GOT3 (cell line): Measurements from ENCODE around the gene TRAPPC3.

Experiments
- DNase-seq: peaks from one replicate; lab custom pipeline; 2025; ENCODE audit warnings: mixed read lengths; lab: John Stamatoyannopoulos, UW

TRAPPC3 gene

GRCh38 chr1:36126005-36126716, 23.1 kb downstream of the TRAPPC3 start:
- no peak for DNase-seq

GRCh38 chr1:36125129-36125991, 23.9 kb downstream of the TRAPPC3 start, which contains the start of gene COL8A2:
Gene COL8A2 (minus strand): TSS chr1:36125222. CDS start chr1:36100242, 24,980 bp downstream.
- no peak for DNase-seq

GRCh38 chr1:36124404-36125128, 24.7 kb downstream of the TRAPPC3 start:
- DNase-seq = no peak

GRCh38 chr1:36123356-36123755, 25.9 kb downstream of the TRAPPC3 start:
- no peak for DNase-seq

- no peak for DNase-seq
Measured at GRCh38 chr1:36122062-36123030, 26.9 kb downstream of the TRAPPC3 start.

GRCh38 chr1:36119456-36119855, 29.8 kb downstream of the TRAPPC3 start:
- no peak for DNase-seq

GRCh38 chr1:36118447-36119204, 30.7 kb downstream of the TRAPPC3 start:
- DNase-seq = no peak

GRCh38 chr1:36116901-36117300, 32.4 kb downstream of the TRAPPC3 start:
- DNase-seq = no peak

DNA sequence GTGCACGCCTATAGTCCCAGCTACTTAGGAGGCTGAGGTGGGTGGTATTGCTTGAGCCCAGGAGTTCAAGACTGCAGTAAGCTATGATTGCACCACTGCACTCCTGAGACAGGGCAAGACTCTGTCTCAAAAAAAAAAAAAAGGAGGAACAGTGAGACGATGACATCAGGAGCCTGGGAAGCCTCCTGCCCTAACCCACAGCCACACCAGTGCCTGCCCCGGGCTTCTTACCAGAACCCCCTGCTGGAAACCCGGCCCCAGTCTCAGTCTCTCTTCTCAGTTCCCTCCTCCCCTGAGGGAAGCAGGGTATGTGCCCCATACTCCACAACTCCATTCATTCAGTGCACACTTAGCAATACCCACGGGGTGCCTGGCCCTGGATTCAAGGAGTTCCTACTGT, 33.4 kb downstream of the TRAPPC3 start:
- no peak for DNase-seq

DNA sequence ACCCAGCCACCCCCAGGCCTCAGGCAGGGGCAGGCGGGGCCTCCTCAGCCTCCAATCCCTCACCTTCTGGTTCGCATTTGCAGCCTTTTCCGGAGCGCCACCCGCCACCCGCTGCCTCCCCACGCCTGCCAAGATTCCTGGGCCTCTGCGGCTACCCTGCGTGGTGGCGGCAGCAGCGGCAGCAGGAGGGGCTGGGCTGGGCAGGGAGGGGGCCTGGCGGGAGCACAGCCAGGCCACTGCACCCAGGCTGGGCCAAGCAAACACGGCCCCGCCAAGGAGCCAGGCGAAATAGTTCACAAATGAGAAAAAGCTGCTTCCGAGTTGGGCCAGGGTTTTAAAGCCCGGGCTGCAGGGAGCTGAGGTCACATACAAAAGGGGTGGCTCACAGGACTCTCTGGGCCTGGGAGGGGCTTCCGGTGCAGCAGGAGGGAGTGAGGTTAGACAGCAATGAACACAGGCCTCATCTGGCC, 34.1 kb downstream of the TRAPPC3 start:
- DNase-seq = no peak

DNA sequence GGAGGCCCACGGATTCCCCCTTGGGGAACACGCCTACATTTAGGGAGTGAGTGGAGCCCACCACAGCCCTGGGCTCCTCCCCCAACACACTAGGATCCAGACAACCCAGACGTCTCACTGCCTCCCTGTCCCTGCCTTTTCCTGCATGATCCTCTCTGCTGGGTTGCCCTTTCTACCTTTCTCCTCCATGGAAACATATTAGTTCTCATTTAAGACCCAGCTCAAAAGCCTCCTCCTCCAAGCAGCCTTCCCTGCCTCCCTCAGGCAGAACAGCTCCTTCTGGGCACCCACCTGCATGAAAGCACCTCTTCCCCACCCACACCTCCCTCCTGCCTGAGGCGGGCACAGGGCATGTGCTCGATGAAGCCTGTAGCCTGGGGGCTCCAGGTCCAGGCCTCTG, 34.9 kb downstream of the TRAPPC3 start:
- DNase-seq = no peak

GRCh38 chr1:36112823-36113222, 36.5 kb downstream of the TRAPPC3 start:
- DNase-seq = no peak

- no peak for DNase-seq
Measured at GRCh38 chr1:36111151-36111550, 38.1 kb downstream of the TRAPPC3 start.

GRCh38 chr1:36109041-36109679, 40.1 kb downstream of the TRAPPC3 start:
- DNase-seq = no peak

DNA sequence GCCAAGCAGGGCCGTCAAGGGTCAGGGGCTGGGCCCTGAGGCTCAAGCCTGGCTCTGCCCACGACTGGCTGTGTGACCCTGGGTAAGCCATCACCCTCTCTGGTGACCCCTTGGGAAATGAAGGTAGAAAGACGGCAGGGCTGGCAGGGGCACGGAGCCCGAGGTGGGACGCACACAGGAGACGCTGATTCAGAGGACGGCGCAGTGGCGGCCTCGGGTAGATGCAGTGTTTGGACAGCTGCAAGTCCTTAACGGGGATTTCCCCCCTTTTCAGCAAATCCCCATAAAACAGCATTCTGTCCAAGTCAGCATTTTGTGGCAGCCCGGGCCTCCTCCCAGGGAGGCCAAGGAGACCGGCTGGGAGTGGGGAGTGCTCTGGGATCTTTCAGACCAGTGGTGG, 41.0 kb downstream of the TRAPPC3 start:
- DNase-seq = no peak

DNA sequence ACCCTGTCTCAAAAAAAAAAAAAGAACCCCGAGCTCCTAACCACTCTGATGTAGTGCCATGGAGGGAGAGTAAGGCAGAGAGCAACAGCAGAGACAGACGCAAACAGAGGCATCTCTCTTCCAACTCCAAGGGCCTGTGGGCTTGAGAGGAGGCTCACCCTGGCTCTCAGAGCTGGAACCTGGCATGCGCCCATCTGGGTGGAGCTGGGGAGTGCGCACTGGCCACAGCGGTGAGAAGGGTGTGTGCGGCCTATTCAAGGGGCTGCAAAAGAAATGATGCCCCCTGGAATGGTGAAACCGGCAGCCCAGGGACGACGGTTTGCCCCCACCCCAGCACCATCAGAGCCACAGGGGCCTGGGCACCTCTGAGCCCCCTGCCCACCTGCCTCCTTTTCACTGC, 41.9 kb downstream of the TRAPPC3 start:
- no peak for DNase-seq

GRCh38 chr1:36106269-36106668, 43.0 kb downstream of the TRAPPC3 start:
- no peak for DNase-seq

GRCh38 chr1:36101546-36101945, 47.7 kb downstream of the TRAPPC3 start:
- DNase-seq = no peak

DNA sequence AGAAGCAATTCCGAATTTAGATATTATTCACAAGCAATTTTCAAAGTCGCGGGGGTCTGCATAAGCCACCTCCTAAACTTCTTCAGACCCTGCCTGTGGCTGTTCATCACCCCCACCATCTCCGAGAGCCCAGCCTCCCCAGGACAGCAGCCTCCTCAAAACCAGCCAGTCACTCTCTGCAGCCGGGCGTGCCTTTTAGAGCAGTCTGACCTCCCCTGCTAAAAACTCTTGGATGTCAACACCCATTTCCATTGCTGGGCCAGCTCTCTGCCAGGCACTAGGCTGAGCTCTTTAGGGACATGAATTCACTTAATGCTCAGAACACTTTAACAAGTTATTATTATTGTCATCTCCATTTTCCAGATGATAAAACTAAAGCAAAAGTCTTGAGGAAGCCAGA, 48.9 kb downstream of the TRAPPC3 start:
- no peak for DNase-seq
